SH-SY5Y (cell line): ENCODE data around the gene ILK.

ENCODE experiments used
- GATA2 ChIP-seq: IDR thresholded peaks from 2 replicates; pipeline ENCODE4 v1.6.1; 2011; ENCODE audit warnings: mild to moderate bottlenecking, low read depth, low read length
- GATA3 ChIP-seq: IDR thresholded peaks from 2 replicates; pipeline ENCODE4 v1.6.1; 2011; ENCODE audit warnings: low read depth, mild to moderate bottlenecking, low read length, moderate library complexity

ILK gene

DNA sequence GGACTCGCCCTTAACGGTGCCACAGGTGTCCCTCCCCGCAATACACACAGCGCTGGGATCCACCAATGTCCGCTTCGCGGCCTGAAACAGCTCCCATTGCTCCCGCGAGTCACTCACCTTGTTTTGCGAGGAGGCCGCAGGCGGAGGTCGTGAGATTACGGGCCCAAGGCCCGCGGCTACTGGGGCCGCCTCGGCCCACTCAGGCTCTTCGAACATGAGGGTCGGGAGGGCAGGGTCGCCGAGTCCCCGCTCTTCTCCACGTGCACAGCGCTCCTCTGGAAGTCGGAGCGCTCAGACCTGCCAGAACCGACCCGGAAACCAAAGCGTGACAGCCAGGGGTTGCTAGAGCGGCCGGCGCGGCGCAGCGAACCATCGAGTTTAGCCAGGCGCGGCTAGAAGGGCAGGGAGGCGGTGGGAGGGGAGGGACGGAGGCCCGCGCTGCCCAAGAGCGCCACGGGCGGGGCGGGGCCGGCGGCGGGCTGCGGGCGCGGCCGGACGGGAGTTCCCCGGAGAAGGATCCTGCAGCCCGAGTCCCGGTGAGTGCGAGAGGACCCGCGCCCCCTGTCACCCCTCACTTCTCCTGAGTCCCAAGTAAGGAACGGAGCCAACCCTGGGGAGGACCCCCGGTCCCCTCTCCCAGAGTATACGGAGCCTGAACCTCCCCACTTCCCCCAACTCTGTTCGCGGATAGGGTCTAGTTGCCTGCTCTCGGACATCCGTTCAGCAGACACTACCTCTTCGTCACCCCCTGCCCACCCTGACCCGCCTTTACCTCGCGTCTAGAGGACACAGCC is at the start of gene ILK, which contains the start of gene RRP8:
ILK (plus strand) TSS at position 488 of the 794 bp plus-strand sequence. CDS start 498 bp downstream, outside the sequence.
RRP8 (minus strand) TSS at position 330 of the 794 bp plus-strand sequence; CDS start at position 216, 114 bp downstream.
- TF ChIP-seq GATA3 (no peak), GATA2 (no peak)

DNA sequence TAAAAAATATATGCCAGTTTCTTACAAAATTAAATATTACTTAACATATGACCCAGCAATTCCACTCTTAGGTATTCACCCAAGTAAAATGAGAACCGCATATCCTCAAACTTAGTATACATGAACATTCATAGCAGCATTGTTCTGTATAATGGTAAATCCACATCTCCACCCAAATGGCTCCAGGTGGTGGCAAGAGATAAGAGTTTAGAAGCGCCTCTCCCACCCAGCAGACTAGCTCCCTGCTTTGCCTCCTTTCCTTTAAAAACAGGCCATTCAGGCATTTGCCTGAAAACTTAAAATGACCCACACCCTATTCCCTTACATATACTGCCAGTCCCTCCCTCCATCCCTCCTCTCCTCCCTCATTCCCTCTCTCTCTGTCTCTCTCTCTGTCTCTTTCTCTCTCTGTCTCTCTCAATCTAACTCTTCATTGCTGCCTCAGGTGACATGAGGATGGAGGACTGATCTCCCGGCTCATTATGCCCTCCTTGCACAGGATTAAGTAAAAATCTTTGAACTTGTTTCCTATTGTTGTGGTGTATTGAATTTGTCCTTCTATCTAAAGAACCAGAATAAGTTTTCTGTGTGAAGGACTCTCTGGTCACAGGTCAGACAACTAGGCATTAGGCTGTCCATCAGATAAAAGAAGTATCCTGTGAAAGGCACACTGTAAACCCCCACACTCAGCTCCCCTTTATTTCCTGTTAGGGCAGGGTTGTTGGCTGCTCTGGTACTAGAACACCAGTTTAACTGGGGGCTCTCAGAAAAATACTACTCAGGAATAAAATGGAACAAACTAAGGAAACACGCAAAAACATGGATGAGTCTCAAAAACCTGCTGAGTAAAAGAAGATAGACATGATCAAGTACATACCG is 48.5 kb upstream of the ILK start:
- TF ChIP-seq GATA3 (no peak), GATA2 (no peak)

DNA sequence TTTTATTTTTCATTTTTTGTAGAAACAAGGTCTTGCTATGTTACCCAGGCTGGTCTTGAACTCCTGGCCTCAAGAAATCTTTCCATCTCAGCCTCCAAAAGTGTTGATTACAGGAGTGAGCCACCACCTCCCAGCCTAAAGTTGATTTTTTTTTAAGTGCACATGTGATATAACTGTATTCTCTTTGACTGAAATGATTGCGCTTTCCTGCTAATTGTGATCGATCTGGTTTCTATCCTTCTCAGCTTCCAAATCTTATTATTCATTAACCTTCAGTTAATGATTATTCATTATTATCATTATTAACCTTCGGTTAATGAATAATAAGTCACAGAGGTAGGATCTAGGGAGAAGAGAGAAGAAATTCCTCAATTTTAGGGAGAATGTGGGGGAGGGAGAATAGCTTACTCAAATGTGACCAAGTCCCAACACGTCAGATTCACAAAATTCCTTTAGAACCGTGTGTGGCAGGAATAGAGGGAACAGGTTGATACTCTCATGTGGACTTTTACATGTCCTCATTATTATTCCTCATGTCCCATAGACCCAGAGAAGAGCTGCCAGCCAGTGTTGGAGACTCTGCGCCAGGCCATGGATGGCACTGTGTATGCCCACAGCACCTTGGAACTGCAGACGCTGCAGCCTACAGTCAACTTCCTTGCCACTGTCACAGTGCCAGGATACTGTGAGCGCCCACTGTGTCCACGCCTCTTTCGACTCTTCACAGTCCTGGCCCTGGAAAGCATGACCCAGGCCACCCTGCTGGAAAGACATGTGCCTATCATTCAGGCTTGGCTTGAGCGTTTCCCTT is 47.2 kb upstream of the ILK start:
- TF ChIP-seq GATA2 (no peak), GATA3 (no peak)

GRCh38 chr11:6557063-6557462 is 46.5 kb upstream of the ILK start:
- TF ChIP-seq GATA3: no peak
- TF ChIP-seq GATA2: no peak

GRCh38 chr11:6557761-6558674 is 45.6 kb upstream of the ILK start:
- TF ChIP-seq GATA2 (no peak), GATA3 (no peak)

DNA sequence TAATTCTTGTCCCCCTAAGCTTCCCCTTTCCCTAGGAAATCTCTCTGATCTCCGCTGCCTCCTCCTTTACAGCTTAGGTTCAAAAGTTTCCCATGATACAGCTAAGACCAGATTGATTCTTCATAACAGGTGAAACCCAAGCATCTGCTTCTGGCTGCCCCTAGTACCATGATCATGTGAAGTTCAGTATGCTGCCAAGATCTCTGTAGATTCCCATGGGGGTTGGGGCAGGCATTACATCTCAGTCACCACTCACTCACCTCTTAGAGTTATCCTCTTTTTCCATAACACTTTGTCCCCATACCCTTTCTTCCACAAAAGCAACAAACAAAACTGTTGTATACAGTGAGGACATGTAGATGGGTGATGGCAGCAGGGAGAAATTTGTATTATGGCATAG is 44.2 kb upstream of the ILK start:
- TF ChIP-seq GATA2: no peak
- TF ChIP-seq GATA3: no peak

GRCh38 chr11:6561288-6561687 is 42.3 kb upstream of the ILK start:
- TF ChIP-seq GATA3: no peak
- no peak for TF ChIP-seq GATA2

GRCh38 chr11:6563121-6563619 is 40.4 kb upstream of the ILK start:
- TF ChIP-seq GATA3: no peak
- TF ChIP-seq GATA2: no peak

DNA sequence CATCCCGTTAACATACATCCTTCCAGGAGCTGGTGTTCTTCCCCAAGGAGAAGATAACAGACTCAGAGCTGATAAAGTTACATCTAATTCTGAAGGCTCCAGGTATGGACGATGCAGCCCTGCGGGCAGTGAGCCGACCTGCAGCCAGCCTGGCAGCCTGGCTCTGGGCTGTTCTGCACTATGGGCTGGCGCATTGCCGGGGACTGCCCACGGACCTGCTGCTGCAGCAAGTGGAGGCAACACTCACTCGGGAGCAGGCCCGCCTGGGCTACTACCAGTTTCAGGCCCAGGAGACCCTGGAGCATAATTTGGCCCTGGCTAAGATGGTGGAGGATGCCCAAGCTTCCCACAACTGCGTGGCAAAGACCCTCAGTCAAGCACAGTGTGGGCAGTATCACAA is 39.9 kb upstream of the ILK start:
- TF ChIP-seq GATA2: no peak
- TF ChIP-seq GATA3: no peak

DNA sequence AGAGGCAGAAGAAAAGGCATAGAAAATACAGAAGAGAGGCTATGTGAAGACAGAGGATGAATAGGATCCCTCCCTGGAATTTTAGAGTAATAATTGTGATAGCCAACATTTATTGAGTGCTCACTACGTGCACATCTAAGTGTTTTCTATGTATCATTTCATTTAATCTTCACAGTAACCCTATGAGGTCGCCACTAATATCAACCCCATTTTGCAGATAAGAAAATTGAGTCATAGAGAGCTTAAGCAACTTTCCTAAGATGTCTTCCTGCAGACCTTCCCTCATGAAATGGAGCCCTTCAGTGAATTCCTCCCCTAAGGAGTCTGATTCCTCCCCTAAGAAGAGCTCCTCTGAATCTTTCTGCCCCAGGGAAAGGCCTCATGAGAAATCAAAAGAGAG is 38.2 kb upstream of the ILK start:
- TF ChIP-seq GATA2 (no peak), GATA3 (no peak)

GRCh38 chr11:6565988-6566703 is 37.4 kb upstream of the ILK start:
- TF ChIP-seq GATA2: no peak
- TF ChIP-seq GATA3: no peak

DNA sequence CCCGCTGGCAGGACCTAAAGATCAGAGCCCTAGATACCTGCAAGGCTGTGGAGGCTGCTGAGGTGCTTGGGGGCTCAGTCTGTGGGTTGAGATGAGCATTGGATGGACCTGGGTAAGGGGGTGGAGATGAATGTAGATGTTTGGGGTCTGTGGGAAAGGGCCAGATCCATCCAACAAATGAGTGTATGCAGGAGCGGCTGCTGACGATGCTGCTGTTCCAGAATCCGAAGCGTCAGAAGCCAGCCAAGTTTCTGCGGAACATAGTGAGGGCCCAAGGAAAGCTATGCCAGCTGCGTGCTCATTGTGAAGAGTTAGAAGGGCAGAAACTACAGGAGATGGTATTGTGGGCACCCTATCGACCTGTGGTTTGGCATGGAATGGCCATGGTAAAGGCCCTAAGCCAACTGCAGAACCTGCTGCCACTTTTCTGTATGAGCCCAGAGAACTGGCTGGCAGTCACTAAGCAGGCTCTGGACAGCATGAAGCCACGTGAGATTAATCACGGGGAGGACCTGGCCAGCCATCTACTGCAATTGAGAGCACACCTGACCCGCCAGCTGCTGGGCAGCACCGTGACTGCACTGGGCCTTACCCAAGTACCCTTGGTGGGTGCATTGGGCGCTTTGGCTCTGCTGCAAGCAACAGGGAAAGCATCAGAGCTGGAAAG is 36.7 kb upstream of the ILK start:
- no peak for TF ChIP-seq GATA2
- TF ChIP-seq GATA3: no peak
